Measurements from ENCODE around the gene AKNAD1. TPM values are rescaled to one million over a fixed set of nuclear protein-coding genes. Genes with fewer than 3 reads are reported as not detected.

The AKNAD1 gene
- total and polyA plus RNA-seq, 2 experiments from 2014 or later, result not detected

- Histone ChIP-seq H3F3A (ENCODE audit: insufficient read depth) (peaks cover 41% of the 10 kb centered on the region), H3K9me2 (ENCODE audit: insufficient read depth) (no peaks in the 10 kb centered on the region)
- TF ChIP-seq EZH2phosphoT487 (IDR thresholded peaks at IDR 0.05; ENCODE audit: insufficient read depth, low read depth), result no peak
- no peak for TF ChIP-seq EZH2 (IDR thresholded peaks at IDR 0.05; ENCODE audit: insufficient read depth, poor library complexity, severe bottlenecking)
These were observed 26.5 kb downstream of the AKNAD1 start for GRCh38 chr1:108830119-108831008.

DNA sequence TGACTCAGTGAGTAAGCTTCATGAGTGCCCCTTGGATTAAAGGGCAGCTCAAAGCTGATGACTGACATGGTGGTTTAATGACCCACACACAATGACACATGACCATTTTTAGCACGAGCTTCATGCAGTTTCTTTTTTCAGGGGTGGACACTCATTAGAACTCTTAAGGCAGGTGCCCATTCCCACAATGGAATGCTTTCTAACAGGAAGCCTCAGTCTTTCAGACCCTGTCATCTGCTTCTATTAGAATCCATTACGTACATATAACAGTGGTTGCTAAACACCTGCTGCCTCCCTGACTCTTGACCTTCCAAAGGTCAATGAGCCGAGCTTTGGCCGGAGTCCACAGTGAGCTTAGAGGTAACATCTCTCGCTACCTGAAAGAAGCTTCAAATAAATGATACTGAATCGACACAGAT is 27.4 kb downstream of the AKNAD1 start:
- H3K4me2 ChIP-seq (ENCODE audit: unreplicated experiment), result peak overlapping the region; percentile 93
- H3K36me3 ChIP-seq (ENCODE audit: low read depth), result no peaks in the 10 kb centered on the region
- in situ Hi-C loops (cut with MboI), result no loop called here
- 61 to 62% methylated on average over 6 of the region's 6 CpGs for whole genome bisulfite sequencing, 2 experiments (ENCODE audit: low coverage in 1 of 2, low lambda C conversion rate in 2 of 2, missing lambda C conversion rate in 2 of 2)
- H3K4me1 ChIP-seq (ENCODE audit: insufficient read depth), result peaks cover 40% of the 10 kb centered on the region
- no peak overlapping the region for H2AFZ ChIP-seq
- H3K9ac ChIP-seq, result peak overlapping the region; percentile 78; the same call in 1 of the 2 replicates
- H3K27ac ChIP-seq, result peak overlapping the region; percentile 95
- H3K79me2 ChIP-seq (ENCODE audit: insufficient read depth), result no peaks in the 10 kb centered on the region
- H3K9me2 ChIP-seq (ENCODE audit: insufficient read depth), result no peaks in the 10 kb centered on the region
- H3K9me3 ChIP-seq (ENCODE audit: low read depth), result no peaks in the 10 kb centered on the region
- H4K20me1 ChIP-seq (ENCODE audit: insufficient read depth), result no peaks in the 10 kb centered on the region
- no peaks in the 10 kb centered on the region for H3K27me3 ChIP-seq (replicated peaks; ENCODE audit: insufficient read depth)
- peak; percentile 72 for DNase-seq
- peak overlapping the region; percentile 56; the same call in 1 of the 2 replicates for H3K4me3 ChIP-seq
- H3F3A ChIP-seq (ENCODE audit: insufficient read depth), result peaks cover 41% of the 10 kb centered on the region
- no peak for TF ChIP-seq EZH2phosphoT487 (IDR thresholded peaks at IDR 0.05; ENCODE audit: insufficient read depth, low read depth)
- no peak for TF ChIP-seq EZH2 (IDR thresholded peaks at IDR 0.05; ENCODE audit: insufficient read depth, poor library complexity, severe bottlenecking)

More at GRCh38 chr1:108830119-108831008, 26.5 kb downstream of the AKNAD1 start:
- H3K27ac ChIP-seq, result peak overlapping the region; percentile 95
- no peaks in the 10 kb centered on the region for H3K27me3 ChIP-seq (replicated peaks; ENCODE audit: insufficient read depth)
- no peaks in the 10 kb centered on the region for H3K9me3 ChIP-seq (ENCODE audit: low read depth)
- WGBS, 2 experiments (ENCODE audit: low coverage in 1 of 2, low lambda C conversion rate in 2 of 2, missing lambda C conversion rate in 2 of 2), result 16 to 17% methylated on average over 19 to 20 of the region's 20 CpGs
- no peaks in the 10 kb centered on the region for H3K79me2 ChIP-seq (ENCODE audit: insufficient read depth)
- H3K4me2 ChIP-seq (ENCODE audit: unreplicated experiment), result peak overlapping the region; percentile 79
- H3K4me3 ChIP-seq, result peak overlapping the region; percentile 56
- peak; percentile 99 for DNase-seq
- H4K20me1 ChIP-seq (ENCODE audit: insufficient read depth), result no peaks in the 10 kb centered on the region
- H2AFZ ChIP-seq, result peak overlapping the region; percentile 18; the same call in 1 of the 2 replicates
- H3K9ac ChIP-seq, result peak overlapping the region; percentile 78
- H3K4me1 ChIP-seq (ENCODE audit: insufficient read depth), result peaks cover 40% of the 10 kb centered on the region
- no peaks in the 10 kb centered on the region for H3K36me3 ChIP-seq (ENCODE audit: low read depth)
- in situ Hi-C loops (cut with MboI), result no loop called here

DNA sequence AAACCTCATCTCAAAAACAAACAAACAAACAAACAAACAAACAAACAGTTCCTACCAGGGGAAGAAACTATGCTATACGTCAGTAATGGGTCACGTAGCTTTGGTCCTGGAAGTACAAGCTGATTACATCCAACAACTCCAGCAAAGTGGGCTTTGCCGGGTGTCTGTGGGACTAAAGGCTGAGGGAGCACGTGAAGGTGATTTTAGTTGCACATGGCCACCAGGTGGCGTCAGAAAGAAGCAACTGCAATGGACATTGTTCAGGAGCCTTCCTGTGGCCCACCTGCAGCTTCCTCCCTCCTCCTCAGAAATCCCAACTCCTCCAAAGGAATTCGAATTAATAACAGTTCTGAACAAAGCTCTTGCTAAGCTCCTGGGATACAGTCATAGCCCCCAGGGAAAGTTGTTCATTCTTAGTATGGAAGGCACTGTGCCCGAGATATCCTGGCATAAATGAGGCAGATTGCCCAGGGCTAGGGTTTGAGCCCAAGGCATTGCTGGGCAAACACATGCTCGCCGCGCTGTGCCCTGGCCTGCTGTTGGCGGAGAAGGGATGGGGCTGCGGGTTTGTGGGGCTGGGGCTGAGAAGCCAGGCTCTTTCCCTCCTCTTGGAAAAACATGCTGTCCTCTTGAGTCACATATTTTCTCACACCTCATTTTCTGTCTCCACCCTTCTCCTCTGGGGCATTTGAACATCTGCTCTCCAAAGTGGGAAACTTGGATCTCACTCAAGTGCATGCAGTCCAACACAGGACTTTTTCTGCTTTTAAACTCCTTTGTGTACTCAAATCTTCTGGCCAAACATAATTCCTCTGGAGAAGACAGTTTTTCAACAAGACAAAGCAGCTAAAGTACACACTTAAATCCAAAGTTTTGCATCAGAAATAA is 28.6 kb downstream of the AKNAD1 start:
- peak overlapping the region; percentile 95 for H3K27ac ChIP-seq
- TF ChIP-seq EZH2 (IDR thresholded peaks at IDR 0.05; ENCODE audit: insufficient read depth, poor library complexity, severe bottlenecking) (no peak), EZH2phosphoT487 (IDR thresholded peaks at IDR 0.05; ENCODE audit: insufficient read depth, low read depth) (0 out of 2 replicates have a peak, but pooled peaks have one; percentile 57)
- H3K9me3 ChIP-seq (ENCODE audit: low read depth), result no peaks in the 10 kb centered on the region
- 1 to 5% methylated on average over 12 of the region's 12 CpGs for WGBS, 2 experiments (ENCODE audit: low coverage in 1 of 2, low lambda C conversion rate in 2 of 2, missing lambda C conversion rate in 2 of 2)
- peak; percentile 91 for DNase-seq
- no peaks in the 10 kb centered on the region for H3K79me2 ChIP-seq (ENCODE audit: insufficient read depth)
- H3K27me3 ChIP-seq (replicated peaks; ENCODE audit: insufficient read depth), result no peaks in the 10 kb centered on the region
- in situ Hi-C loops (cut with MboI), result no loop called here
- H3K36me3 ChIP-seq (ENCODE audit: low read depth), result no peaks in the 10 kb centered on the region
- H3K4me3 ChIP-seq, result peak overlapping the region; percentile 54
- H3K4me2 ChIP-seq (ENCODE audit: unreplicated experiment), result peak overlapping the region; percentile 93
- peak overlapping the region; percentile 65 for H3K9ac ChIP-seq
- no peaks in the 10 kb centered on the region for H4K20me1 ChIP-seq (ENCODE audit: insufficient read depth)
- H3K9me2 ChIP-seq (ENCODE audit: insufficient read depth), result no peaks in the 10 kb centered on the region
- peaks cover 40% of the 10 kb centered on the region for H3K4me1 ChIP-seq (ENCODE audit: insufficient read depth)
- peaks cover 41% of the 10 kb centered on the region for H3F3A ChIP-seq (ENCODE audit: insufficient read depth)
- peak overlapping the region; percentile 75 for H2AFZ ChIP-seq

GRCh38 chr1:108826081-108826635 is 30.7 kb downstream of the AKNAD1 start:
- Histone ChIP-seq H3K9me3 (ENCODE audit: low read depth) (no peaks in the 10 kb centered on the region), H3F3A (ENCODE audit: insufficient read depth) (peaks cover 31% of the 10 kb centered on the region), H2AFZ (no peak overlapping the region), H3K36me3 (ENCODE audit: low read depth) (no peaks in the 10 kb centered on the region), H3K4me2 (ENCODE audit: unreplicated experiment) (no peak overlapping the region), H3K4me3 (no peak overlapping the region), H3K27me3 (replicated peaks; ENCODE audit: insufficient read depth) (no peaks in the 10 kb centered on the region), H3K27ac (no peak overlapping the region), H3K9me2 (ENCODE audit: insufficient read depth) (no peaks in the 10 kb centered on the region), H3K79me2 (ENCODE audit: insufficient read depth) (no peaks in the 10 kb centered on the region), H3K9ac (no peak overlapping the region), H3K4me1 (ENCODE audit: insufficient read depth) (peaks cover 31% of the 10 kb centered on the region), H4K20me1 (ENCODE audit: insufficient read depth) (no peaks in the 10 kb centered on the region)
- WGBS, 2 experiments (ENCODE audit: low coverage in 1 of 2, low lambda C conversion rate in 2 of 2, missing lambda C conversion rate in 2 of 2), result 56 to 62% methylated on average over 3 of the region's 3 CpGs
- in situ Hi-C loops (cut with MboI), result no loop called here
- DNase-seq, result peak; percentile 16
- TF ChIP-seq EZH2phosphoT487 (IDR thresholded peaks at IDR 0.05; ENCODE audit: insufficient read depth, low read depth) (no peak), EZH2 (IDR thresholded peaks at IDR 0.05; ENCODE audit: insufficient read depth, poor library complexity, severe bottlenecking) (no peak)

All from GM23248 (cell line).